Stomach (tissue), 9 donors: Measurements from ENCODE around the gene EFCAB13. TPM values are rescaled to one million over a fixed set of nuclear protein-coding genes. Genes with fewer than 3 reads are reported as not detected.
A peak's percentile ranks its signal among the peaks of the same experiment; 100 is the strongest.
"Not testable (repeated sequence)": the region's sequence is repeated elsewhere in the genome, so short reads cannot be mapped to it uniquely, and the experiment has no call there.

ENCODE experiments used
- DNase-seq, 2 donors: peaks; one replicate each; pipeline versions ENCODE4 v3.0.0 to v3.0.0-alpha.2; 2013 to 2019
- H3K27ac ChIP-seq, 5 donors: fragments of 200-600 bp in 4 of 5; sonication (generic) in 4 of 5; one replicate each; pipeline ENCODE4 v1.5.1; 2013 to 2019; ENCODE audit warnings: mild to moderate bottlenecking in 1 of 5, moderate library complexity in 1 of 5
- H3K27me3 ChIP-seq, 3 donors: fragments of 200-600 bp; sonication (generic); one replicate each; pipeline ENCODE4 v1.5.1; 2017 to 2019; ENCODE audit warnings: mixed run types in 1 of 3
- H3K36me3 ChIP-seq, 4 donors: fragments of 200-600 bp; sonication (generic); 1 replicate in 3 of 4; 2 replicates in 1 of 4; pipeline ENCODE4 v1.5.1; 2016 to 2019
- H3K4me1 ChIP-seq, 4 donors: fragments of 200-600 bp; sonication (generic); one replicate each; pipeline ENCODE4 v1.5.1; 2016 to 2019
- H3K4me3 ChIP-seq, 4 donors: fragments of 200-600 bp; sonication (generic) in 3 of 4; one replicate each; pipeline ENCODE4 v1.5.1; 2016 to 2019; ENCODE audit warnings: mild to moderate bottlenecking in 1 of 4
- H3K9me3 ChIP-seq, 4 donors: fragments of 200-600 bp; sonication (generic); one replicate each; pipeline ENCODE4 v1.5.1; 2016 to 2019
- EP300 ChIP-seq: sonication (generic); formaldehyde crosslinking; IDR thresholded peaks from one replicate; pipeline ENCODE4 v1.6.1; 2017; ENCODE audit warnings: antibody characterized with exemption
- POLR2A ChIP-seq, 4 donors: fragments of 450-650 bp; IDR thresholded peaks; one replicate each; pipeline ENCODE4 v1.6.1; 2016; ENCODE audit warnings: antibody characterized with exemption in 4 of 4, control low read depth in 2 of 4, mild to moderate bottlenecking in 1 of 4, moderate library complexity in 1 of 4
- POLR2AphosphoS5 ChIP-seq, 3 donors: sonication (generic); formaldehyde crosslinking; IDR thresholded peaks; one replicate each; pipeline ENCODE4 v1.6.1; 2016; ENCODE audit warnings: antibody characterized with exemption in 3 of 3
- WGBS, 5 donors: extraction: QIAGEN DNeasy Blood & Tissue Kit in 3 of 5; methylation state at CpG; one replicate each; pipeline versions ENCODE4 v1.1.5 to v1.1.7; 2013 to 2018; 5-methylcytosine and 5-hydroxymethylcytosine counted together
- intact Hi-C: fragments of 100-400 bp; cut with DNase I; formaldehyde crosslinking; loops from one replicate; pipeline ENCODE4 v1.15.1; 2023; ENCODE audit warnings: low total_unique reads
- polyA plus RNA-seq, 3 donors: library from polyadenylated mRNA; stranded (reverse); fragments of 200-250 nt; gene quantifications; one replicate each; pipeline ENCODE4 v1.2.3, GENCODE V29; 2013
- total RNA-seq, 5 donors: library from RNA; depleted of rRNA; stranded (reverse); fragments of >200 nt; gene quantifications; one replicate each; pipeline versions ENCODE4 v1.1.0 to v1.2.3, GENCODE V29; 2014 to 2016
- TF ChIP-seq, protein P1 (sequence below), 7 experiments: fragments of 450-650 bp in 4 of 7; fragments of 200-600 bp in 3 of 7; sonication (generic) in 3 of 7; IDR thresholded peaks; one replicate each; pipeline ENCODE4 v1.5.1; 2016 to 2019; ENCODE audit warnings: antibody characterized with exemption in 7 of 7, control low read depth in 2 of 7, mild to moderate bottlenecking in 1 of 7
- donor health status: healthy with polysubstance abuse.
- donor health status: Bipolar disorder and iron deficiency.
- donor health status: healthy.

EFCAB13 gene
- total and polyA plus RNA-seq, 8 donors: 0.29 to 27.0 (median 4.6) TPM

DNA sequence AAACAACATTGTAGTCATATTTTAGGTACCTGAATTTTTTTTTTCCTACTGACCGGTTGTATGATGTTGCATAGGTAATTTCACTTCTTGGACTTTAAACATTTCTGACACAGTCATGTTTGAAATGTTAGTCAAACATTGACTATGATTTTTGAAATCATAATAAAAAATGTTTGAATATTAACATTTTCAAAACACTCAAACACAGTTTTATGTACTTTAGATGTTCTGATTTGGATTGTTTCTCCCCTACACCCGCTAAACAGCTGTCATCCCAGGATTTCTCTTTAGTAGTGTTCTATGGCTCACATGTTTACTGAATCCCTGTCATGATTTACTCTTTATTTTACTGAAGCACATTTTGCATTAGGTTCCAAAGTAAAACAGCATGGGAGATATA lies 104.2 kb downstream of the EFCAB13 start:
- no peaks in the 10 kb centered on the region for H3K9me3 ChIP-seq
- H3K36me3 ChIP-seq: peaks cover 0 to 4% (median 0%) of the 10 kb centered on the region in 4 donors
- intact Hi-C loops: no loop called here
- H3K27me3 ChIP-seq: peaks cover 0 to 12% (median 9%) of the 10 kb centered on the region in 3 donors
- WGBS, 5 donors: 28 to 63% (median 40%) methylated on average over 2 of the region's 2 CpGs
- no peak overlapping the region for H3K4me3 ChIP-seq
- no peak overlapping the region for H3K27ac ChIP-seq
- peaks cover 0 to 18% (median 9%) of the 10 kb centered on the region in 4 donors for H3K4me1 ChIP-seq
- no peak for TF ChIP-seq EP300
- no peak for TF ChIP-seq POLR2AphosphoS5 (IDR thresholded peaks at IDR 0.05)
- TF ChIP-seq, protein P1, sequence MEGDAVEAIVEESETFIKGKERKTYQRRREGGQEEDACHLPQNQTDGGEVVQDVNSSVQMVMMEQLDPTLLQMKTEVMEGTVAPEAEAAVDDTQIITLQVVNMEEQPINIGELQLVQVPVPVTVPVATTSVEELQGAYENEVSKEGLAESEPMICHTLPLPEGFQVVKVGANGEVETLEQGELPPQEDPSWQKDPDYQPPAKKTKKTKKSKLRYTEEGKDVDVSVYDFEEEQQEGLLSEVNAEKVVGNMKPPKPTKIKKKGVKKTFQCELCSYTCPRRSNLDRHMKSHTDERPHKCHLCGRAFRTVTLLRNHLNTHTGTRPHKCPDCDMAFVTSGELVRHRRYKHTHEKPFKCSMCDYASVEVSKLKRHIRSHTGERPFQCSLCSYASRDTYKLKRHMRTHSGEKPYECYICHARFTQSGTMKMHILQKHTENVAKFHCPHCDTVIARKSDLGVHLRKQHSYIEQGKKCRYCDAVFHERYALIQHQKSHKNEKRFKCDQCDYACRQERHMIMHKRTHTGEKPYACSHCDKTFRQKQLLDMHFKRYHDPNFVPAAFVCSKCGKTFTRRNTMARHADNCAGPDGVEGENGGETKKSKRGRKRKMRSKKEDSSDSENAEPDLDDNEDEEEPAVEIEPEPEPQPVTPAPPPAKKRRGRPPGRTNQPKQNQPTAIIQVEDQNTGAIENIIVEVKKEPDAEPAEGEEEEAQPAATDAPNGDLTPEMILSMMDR (IDR thresholded peaks at IDR 0.05): no peak
- TF ChIP-seq POLR2A (IDR thresholded peaks at IDR 0.05): no peak
- DNase-seq: peak in 1 of 2 donors; percentile 3

GRCh38 chr17:47432240-47432639 lies 108.5 kb downstream of the EFCAB13 start:
- H3K4me1 ChIP-seq, intact Hi-C loops, H3K27ac ChIP-seq, DNase-seq, H3K27me3 ChIP-seq, H3K4me3 ChIP-seq, H3K9me3 ChIP-seq, H3K36me3 ChIP-seq: not testable (repeated sequence)
- 95 to 99% (median 98%) methylated on average over 9 of the region's 9 CpGs for WGBS, 5 donors

GRCh38 chr17:47465165-47465564 lies 141.4 kb downstream of the EFCAB13 start:
- intact Hi-C loops: no loop called here

DNA sequence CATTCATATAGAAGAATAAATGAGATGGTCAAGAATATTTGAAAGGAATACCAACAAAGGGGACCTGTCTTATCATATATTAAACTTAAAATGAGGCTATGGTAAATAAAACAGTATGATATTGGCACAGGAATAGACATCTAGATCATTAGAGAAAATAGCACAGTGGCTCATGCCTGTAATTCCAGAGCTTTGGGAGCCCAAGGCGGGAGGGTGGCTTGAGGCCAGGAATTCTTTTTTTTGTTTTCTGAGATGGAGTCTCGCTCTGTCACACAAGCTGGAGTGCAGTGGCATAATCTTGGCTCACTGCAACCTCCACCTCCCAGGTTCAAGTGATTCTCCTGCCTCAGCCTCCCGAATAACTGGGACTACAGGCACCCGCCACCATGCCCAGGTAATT lies 143.2 kb downstream of the EFCAB13 start:
- H3K9me3 ChIP-seq, H3K27ac ChIP-seq, intact Hi-C loops, DNase-seq, H3K4me3 ChIP-seq, H3K27me3 ChIP-seq, H3K4me1 ChIP-seq: not testable (repeated sequence)
- WGBS, 5 donors: 85 to 96% (median 86%) methylated on average over 4 of the region's 4 CpGs
- H3K36me3 ChIP-seq: peaks cover 0 to 33% (median 9%) of the 10 kb centered on the region in 4 donors

More at GRCh38 chr17:47465165-47465564, 141.4 kb downstream of the EFCAB13 start:
- Histone ChIP-seq H3K9me3 (no peaks in the 10 kb centered on the region), H3K36me3 (peaks cover 0 to 21% (median 6%) of the 10 kb centered on the region in 4 donors), H3K27ac (no peak overlapping the region), H3K4me1 (no peaks in the 10 kb centered on the region), H3K4me3 (no peak overlapping the region), H3K27me3 (no peaks in the 10 kb centered on the region)
- no peak for TF ChIP-seq POLR2A (IDR thresholded peaks at IDR 0.05)
- no peak for TF ChIP-seq EP300
- no peak for TF ChIP-seq POLR2AphosphoS5 (IDR thresholded peaks at IDR 0.05)
- TF ChIP-seq, protein P1 (IDR thresholded peaks at IDR 0.05): no peak
- no peak for DNase-seq
- 90 to 97% (median 96%) methylated on average over 3 of the region's 3 CpGs for WGBS, 5 donors

DNA sequence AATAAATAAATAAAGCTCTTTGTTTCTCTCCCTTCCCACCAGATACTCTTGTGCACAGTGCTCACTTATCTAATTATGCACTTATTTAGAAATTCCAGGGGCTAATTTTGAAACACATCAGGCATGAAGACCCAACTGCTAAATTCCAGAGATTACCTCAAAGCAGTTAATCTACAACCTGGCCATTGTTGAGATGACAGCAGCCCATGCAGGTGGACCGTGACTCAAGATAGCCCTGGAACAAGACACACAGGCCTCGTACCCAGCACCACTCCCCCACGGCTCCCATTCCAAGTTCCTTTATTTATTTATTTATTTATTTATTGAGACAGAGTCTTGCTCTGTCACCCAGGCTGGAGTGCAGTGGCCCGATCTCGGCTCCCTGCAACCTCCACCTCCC lies 147.1 kb downstream of the EFCAB13 start:
- Histone ChIP-seq H3K36me3 (peaks cover 0 to 65% (median 42%) of the 10 kb centered on the region in 4 donors), H3K9me3 (no peaks in the 10 kb centered on the region), H3K4me3 (no peak overlapping the region), H3K27me3 (no peaks in the 10 kb centered on the region), H3K4me1 (no peaks in the 10 kb centered on the region), H3K27ac (no peak overlapping the region)
- 93 to 98% (median 94%) methylated on average over 5 of the region's 5 CpGs for WGBS, 5 donors
- intact Hi-C loops: no loop called here
- no peak for TF ChIP-seq EP300
- TF ChIP-seq POLR2AphosphoS5 (IDR thresholded peaks at IDR 0.05): no peak
- TF ChIP-seq, protein P1 (IDR thresholded peaks at IDR 0.05): no peak
- DNase-seq: no peak

- intact Hi-C loops, DNase-seq, H3K4me1 ChIP-seq, H3K4me3 ChIP-seq, H3K9me3 ChIP-seq, H3K27ac ChIP-seq, H3K27me3 ChIP-seq: not testable (repeated sequence)
- H3K36me3 ChIP-seq: peaks cover 0 to 73% (median 48%) of the 10 kb centered on the region in 4 donors
- WGBS, 5 donors: 91 to 99% (median 95%) methylated on average over 6 of the region's 6 CpGs
These were observed 148.3 kb downstream of the EFCAB13 start for GRCh38 chr17:47472073-47472472.

Other genes starting within 250 kb of the EFCAB13 start
- gene CDC27, start 134.7 kb upstream of the EFCAB13 start, total RNA-seq: 100 to 1,000 TPM in 1 of 5 donors, 10 to 100 TPM in 3, 1 to 10 TPM in 1; 3.2 to 104 (median 75.9) TPM
- 10 to 100 TPM in 2 of 3 donors, 1 to 10 TPM in 1; 7.7 to 17.7 (median 15.4) TPM for gene CDC27, start 134.7 kb upstream of the EFCAB13 start, polyA plus RNA-seq
- 1 to 10 TPM in 2 of 5 donors, not detected in 3; 1.7 to 5.7 TPM for gene MYL4, start 114.6 kb upstream of the EFCAB13 start, total RNA-seq
- 1 to 10 TPM in 2 of 3 donors, under 1 TPM in 1; 0.20 to 2.1 (median 1.5) TPM for gene MYL4, start 114.6 kb upstream of the EFCAB13 start, polyA plus RNA-seq
- gene ITGB3, start 70.1 kb upstream of the EFCAB13 start, total RNA-seq: 10 to 100 TPM in 3 of 5 donors, 1 to 10 TPM in 1, not detected in 1; 7.1 to 29.8 (median 23.6) TPM
- 1 to 10 TPM; 1.0 to 3.1 (median 1.7) TPM for gene ITGB3, start 70.1 kb upstream of the EFCAB13 start, polyA plus RNA-seq
- gene NPEPPS, start 207.2 kb downstream of the EFCAB13 start, total RNA-seq: 100 to 1,000 TPM; 114 to 243 (median 157) TPM
- 10 to 100 TPM; 19.9 to 31.2 (median 22.9) TPM for gene NPEPPS, start 207.2 kb downstream of the EFCAB13 start, polyA plus RNA-seq